Liver (tissue), 9 donors: ENCODE data around the gene VPS37B. TPM values are rescaled to one million over a fixed set of nuclear protein-coding genes. Genes with fewer than 3 reads are reported as not detected.

ENCODE experiments used
- DNase-seq: peaks from one replicate; pipeline ENCODE4 v3.0.0-alpha.2; 2017; ENCODE audit warnings: low spot score
- H3K27ac ChIP-seq, 2 donors: one replicate each; pipeline ENCODE4 v1.7.0; 2013; ENCODE audit warnings: inconsistent platforms in 2 of 2, low read length in 2 of 2, control low read depth in 1 of 2, low read depth in 1 of 2, mild to moderate bottlenecking in 1 of 2
- H3K27me3 ChIP-seq, 4 donors: one replicate each; pipeline versions ENCODE4 v1.6.1 to v1.7.0; 2013; ENCODE audit warnings: low read length in 3 of 4, inconsistent platforms in 1 of 4, mild to moderate bottlenecking in 1 of 4, moderate library complexity in 1 of 4; ENCODE audit not compliant: control insufficient read depth in 4 of 4, insufficient read depth in 4 of 4
- H3K36me3 ChIP-seq, 4 donors: one replicate each; pipeline versions ENCODE4 v1.6.1 to v1.7.0; 2013; ENCODE audit warnings: low read length in 3 of 4, mild to moderate bottlenecking in 3 of 4, low read depth in 1 of 4, moderate library complexity in 1 of 4; ENCODE audit not compliant: control insufficient read depth in 4 of 4, insufficient read depth in 3 of 4
- H3K4me1 ChIP-seq, 4 donors: one replicate each; pipeline versions ENCODE4 v1.6.1 to v1.7.0; 2013; ENCODE audit warnings: low read length in 3 of 4, mild to moderate bottlenecking in 3 of 4, moderate library complexity in 1 of 4; ENCODE audit not compliant: control insufficient read depth in 4 of 4, insufficient read depth in 4 of 4
- H3K4me3 ChIP-seq, 3 donors: one replicate each; pipeline versions ENCODE4 v1.6.1 to v1.7.0; 2013; ENCODE audit warnings: low read length in 3 of 3, control low read depth in 1 of 3, low read depth in 1 of 3, mild to moderate bottlenecking in 1 of 3
- H3K9ac ChIP-seq, 2 donors: one replicate each; pipeline ENCODE4 v1.7.0; 2013; ENCODE audit warnings: low read length in 2 of 2, mild to moderate bottlenecking in 2 of 2, moderate library complexity in 2 of 2, control low read depth in 1 of 2, low read depth in 1 of 2
- H3K9me3 ChIP-seq, 4 donors: one replicate each; pipeline versions ENCODE4 v1.6.1 to v1.7.0; 2013; ENCODE audit warnings: low read length in 3 of 4; ENCODE audit not compliant: control insufficient read depth in 4 of 4
- EGR1 ChIP-seq, 2 donors: IDR thresholded peaks; 2 replicates each; pipeline ENCODE4 v1.6.1; 2016 to 2018; ENCODE audit warnings: antibody characterized with exemption in 2 of 2, low read depth in 2 of 2
- GABPA ChIP-seq, 2 donors: IDR thresholded peaks in 1 of 2; conservative IDR thresholded peaks in 1 of 2; 2 replicates each; pipeline ENCODE4 v1.6.1; 2016; ENCODE audit warnings: antibody characterized with exemption in 2 of 2, mild to moderate bottlenecking in 1 of 2, moderate library complexity in 1 of 2
- HNF4A ChIP-seq, 2 donors: conservative IDR thresholded peaks; 2 replicates each; pipeline ENCODE4 v1.6.1; 2016; ENCODE audit warnings: antibody characterized with exemption in 2 of 2, mild to moderate bottlenecking in 2 of 2
- HNF4G ChIP-seq: IDR thresholded peaks from 2 replicates; pipeline ENCODE4 v1.6.1; 2016; ENCODE audit warnings: antibody characterized with exemption
- JUND ChIP-seq, 2 donors: IDR thresholded peaks; 2 replicates each; pipeline ENCODE4 v1.6.1; 2016; ENCODE audit warnings: antibody characterized with exemption in 2 of 2
- NR2F2 ChIP-seq: IDR thresholded peaks from 2 replicates; pipeline ENCODE4 v1.6.1; 2016; ENCODE audit warnings: antibody characterized with exemption
- RAD21 ChIP-seq, 2 donors: IDR thresholded peaks; 2 replicates each; pipeline ENCODE4 v1.6.1; 2016; ENCODE audit warnings: antibody characterized with exemption in 2 of 2, mild to moderate bottlenecking in 2 of 2
- REST ChIP-seq: IDR thresholded peaks from 2 replicates; pipeline ENCODE4 v1.6.1; 2016; ENCODE audit warnings: antibody characterized with exemption, mild to moderate bottlenecking
- RXRA ChIP-seq, 2 donors: IDR thresholded peaks; 2 replicates each; pipeline ENCODE4 v1.6.1; 2017 to 2018; ENCODE audit warnings: antibody characterized with exemption in 2 of 2, mild to moderate bottlenecking in 1 of 2
- TAF1 ChIP-seq: conservative IDR thresholded peaks from 2 replicates; pipeline ENCODE4 v1.6.1; 2016; ENCODE audit warnings: antibody characterized with exemption, mild to moderate bottlenecking
- YY1 ChIP-seq: IDR thresholded peaks from 2 replicates; pipeline ENCODE4 v1.6.1; 2016; ENCODE audit warnings: antibody characterized with exemption, mild to moderate bottlenecking
- WGBS: extraction: QIAGEN DNeasy Blood & Tissue Kit; methylation state at CpG from one replicate; pipeline ENCODE4 v1.1.7; 2013; 5-methylcytosine and 5-hydroxymethylcytosine counted together
- polyA plus RNA-seq, 2 donors: library from polyadenylated mRNA; stranded (reverse) in 1 of 2; unstranded in 1 of 2; fragments of 200-250 nt in 1 of 2; fragments of >200 nt in 1 of 2; fragmentation: Nextera tagmentation in 1 of 2; extraction: Ambion mirVana in 1 of 2; gene quantifications; one replicate each; pipeline versions ENCODE4 v1.2.1 to v1.2.3, GENCODE V29; 2013 to 2015
- total RNA-seq, 2 donors: library from RNA; depleted of rRNA; stranded (reverse); fragments of >200 nt; gene quantifications; one replicate each; pipeline ENCODE4 v1.2.3, GENCODE V29; 2014
- TF ChIP-seq, protein P1 (sequence below): fragments of 150-350 bp; IDR thresholded peaks from 2 replicates; pipeline ENCODE4 v1.5.1; 2017; ENCODE audit warnings: improper control_type of control experiment, low read depth, low read length; ENCODE audit not compliant: missing input control
- donor health status: healthy.
- donor health status: healthy.
- donor health status: healthy.
- donor health status: healthy.
- donor health status: healthy.

VPS37B gene
- total and polyA plus RNA-seq, 4 donors = 2.3 to 6.8 (median 3.8) TPM

DNA sequence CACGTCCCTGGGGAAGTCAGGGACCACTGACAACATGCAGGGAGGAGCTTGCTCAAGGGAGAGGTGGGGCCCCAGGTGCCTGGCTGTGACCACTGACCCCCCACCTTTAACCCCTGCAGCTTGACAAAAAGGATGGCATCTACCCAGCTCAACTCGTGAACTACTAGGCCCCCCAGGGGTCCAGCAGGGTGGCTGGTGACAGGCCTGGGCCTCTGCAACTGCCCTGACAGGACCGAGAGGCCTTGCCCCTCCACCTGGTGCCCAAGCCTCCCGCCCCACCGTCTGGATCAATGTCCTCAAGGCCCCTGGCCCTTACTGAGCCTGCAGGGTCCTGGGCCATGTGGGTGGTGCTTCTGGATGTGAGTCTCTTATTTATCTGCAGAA, 34.3 kb downstream of the VPS37B start:
- TF ChIP-seq GABPA (IDR thresholded peaks at IDR 0.05 in 1 of 2, conservative IDR thresholded peaks at IDR 0.05 in 1 of 2) = no peak
- no peak for TF ChIP-seq RAD21 (IDR thresholded peaks at IDR 0.05)
- no peak for TF ChIP-seq YY1
- no peak for TF ChIP-seq REST
- TF ChIP-seq, protein P1, sequence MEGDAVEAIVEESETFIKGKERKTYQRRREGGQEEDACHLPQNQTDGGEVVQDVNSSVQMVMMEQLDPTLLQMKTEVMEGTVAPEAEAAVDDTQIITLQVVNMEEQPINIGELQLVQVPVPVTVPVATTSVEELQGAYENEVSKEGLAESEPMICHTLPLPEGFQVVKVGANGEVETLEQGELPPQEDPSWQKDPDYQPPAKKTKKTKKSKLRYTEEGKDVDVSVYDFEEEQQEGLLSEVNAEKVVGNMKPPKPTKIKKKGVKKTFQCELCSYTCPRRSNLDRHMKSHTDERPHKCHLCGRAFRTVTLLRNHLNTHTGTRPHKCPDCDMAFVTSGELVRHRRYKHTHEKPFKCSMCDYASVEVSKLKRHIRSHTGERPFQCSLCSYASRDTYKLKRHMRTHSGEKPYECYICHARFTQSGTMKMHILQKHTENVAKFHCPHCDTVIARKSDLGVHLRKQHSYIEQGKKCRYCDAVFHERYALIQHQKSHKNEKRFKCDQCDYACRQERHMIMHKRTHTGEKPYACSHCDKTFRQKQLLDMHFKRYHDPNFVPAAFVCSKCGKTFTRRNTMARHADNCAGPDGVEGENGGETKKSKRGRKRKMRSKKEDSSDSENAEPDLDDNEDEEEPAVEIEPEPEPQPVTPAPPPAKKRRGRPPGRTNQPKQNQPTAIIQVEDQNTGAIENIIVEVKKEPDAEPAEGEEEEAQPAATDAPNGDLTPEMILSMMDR = no peak
- no peak for TF ChIP-seq NR2F2
- H3K4me1 ChIP-seq = peaks cover 22 to 64% (median 51%) of the 10 kb centered on the region in 4 donors
- DNase-seq = no peak
- no peaks in the 10 kb centered on the region for H3K9me3 ChIP-seq
- peak overlapping the region; percentile 20 to 82 for H3K27ac ChIP-seq
- H3K36me3 ChIP-seq = peaks cover 0 to 9% (median 2%) of the 10 kb centered on the region in 4 donors
- 65% methylated on average over 5 of the region's 5 CpGs for WGBS
- H3K4me3 ChIP-seq = no peak overlapping the region
- H3K9ac ChIP-seq = no peak overlapping the region
- no peaks in the 10 kb centered on the region for H3K27me3 ChIP-seq

DNA sequence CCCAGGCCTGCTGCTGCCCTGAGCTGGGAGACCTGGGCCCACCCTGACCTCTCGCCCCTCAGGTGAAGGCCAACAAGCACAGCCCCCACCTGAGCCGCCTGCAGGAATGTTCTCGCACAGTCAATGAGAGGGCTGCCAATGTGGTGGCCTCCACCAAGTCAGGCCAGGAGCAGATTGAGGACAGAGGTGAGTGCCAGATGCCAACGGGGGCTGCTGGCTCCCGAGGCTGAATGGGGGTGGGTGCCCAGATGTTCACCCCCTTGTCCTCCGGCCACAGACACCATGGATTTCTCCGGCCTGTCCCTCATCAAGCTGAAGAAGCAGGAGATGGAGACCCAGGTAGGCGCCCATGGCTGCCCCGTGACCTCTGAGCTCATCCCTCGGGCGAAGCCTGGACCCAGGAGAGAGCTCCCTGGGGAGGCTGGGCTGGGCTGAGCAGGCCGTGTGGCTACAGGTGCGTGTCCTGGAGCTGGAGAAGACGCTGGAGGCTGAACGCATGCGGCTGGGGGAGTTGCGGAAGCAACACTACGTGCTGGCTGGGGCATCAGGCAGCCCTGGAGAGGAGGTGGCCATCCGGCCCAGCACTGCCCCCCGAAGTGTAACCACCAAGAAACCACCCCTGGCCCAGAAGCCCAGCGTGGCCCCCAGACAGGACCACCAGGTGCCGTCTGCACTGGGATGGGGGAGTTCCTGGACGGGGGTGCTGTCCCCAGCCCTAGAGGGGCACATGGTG, 34.9 kb downstream of the VPS37B start:
- WGBS = 64% methylated on average over 23 of the region's 23 CpGs
- Histone ChIP-seq H3K4me1 (peaks cover 22 to 61% (median 49%) of the 10 kb centered on the region in 4 donors), H3K27me3 (no peaks in the 10 kb centered on the region), H3K9ac (no peak overlapping the region), H3K9me3 (no peaks in the 10 kb centered on the region), H3K4me3 (no peak overlapping the region), H3K27ac (peak overlapping the region; percentile 36 to 82), H3K36me3 (peaks cover 0 to 13% (median 4%) of the 10 kb centered on the region in 4 donors)
- no peak for DNase-seq
- TF ChIP-seq HNF4A (conservative IDR thresholded peaks at IDR 0.05) (peak in 1 of 2 donors; percentile 4), JUND (IDR thresholded peaks at IDR 0.05) (no peak), TAF1 (no peak)

DNA sequence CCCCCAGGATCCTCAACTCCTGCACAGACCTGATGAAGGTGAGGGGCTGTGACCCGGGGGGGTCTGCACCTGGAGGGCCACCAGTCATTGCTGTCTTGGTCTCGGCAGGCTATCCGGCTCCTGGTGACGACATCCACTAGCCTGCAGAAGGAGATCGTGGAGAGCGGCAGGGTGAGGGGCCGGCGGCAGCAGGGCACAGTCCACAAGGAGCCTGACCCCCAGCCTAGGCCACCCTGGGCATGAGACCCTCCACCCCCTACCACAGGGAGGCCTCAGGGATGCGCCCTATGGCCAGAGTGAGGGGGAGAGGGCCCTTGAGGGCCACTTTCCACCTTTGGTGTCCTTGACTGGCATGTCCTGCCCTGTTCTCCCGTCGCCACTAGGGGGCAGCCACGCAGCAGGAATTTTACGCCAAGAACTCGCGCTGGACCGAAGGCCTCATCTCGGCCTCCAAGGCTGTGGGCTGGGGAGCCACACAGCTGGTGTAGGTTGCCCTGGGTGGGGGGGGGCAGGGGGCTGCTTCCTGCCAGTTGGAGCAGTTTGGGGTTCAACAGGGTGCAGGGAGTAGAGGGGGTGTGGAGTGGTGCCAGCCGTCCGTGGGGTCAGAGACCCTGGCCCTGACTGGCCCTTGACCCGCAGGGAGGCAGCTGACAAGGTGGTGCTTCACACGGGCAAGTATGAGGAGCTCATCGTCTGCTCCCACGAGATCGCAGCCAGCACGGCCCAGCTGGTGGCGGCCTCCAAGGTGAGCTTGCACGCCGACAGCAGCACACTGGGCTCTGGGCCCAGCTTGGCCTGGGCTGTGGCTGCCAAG, 35.7 kb downstream of the VPS37B start:
- H3K4me1 ChIP-seq = peaks cover 18 to 53% (median 44%) of the 10 kb centered on the region in 4 donors
- WGBS = 30% methylated on average over 28 of the region's 28 CpGs
- H3K27ac ChIP-seq = peak overlapping the region; percentile 36 to 82
- TF ChIP-seq HNF4A (conservative IDR thresholded peaks at IDR 0.05) = peak; percentile 18 to 23
- peak; percentile 12 for TF ChIP-seq NR2F2
- no peak for TF ChIP-seq TAF1
- peak; percentile 95 to 96 for TF ChIP-seq RAD21 (IDR thresholded peaks at IDR 0.05)
- TF ChIP-seq, protein P1 = peak; percentile 94
- no peak for TF ChIP-seq HNF4G
- TF ChIP-seq EGR1 (IDR thresholded peaks at IDR 0.05; ENCODE audit: low read depth in 2 of 2) = no peak
- TF ChIP-seq RXRA (IDR thresholded peaks at IDR 0.05) = peak in 1 of 2 donors; percentile 45
- no peaks in the 10 kb centered on the region for H3K27me3 ChIP-seq
- no peaks in the 10 kb centered on the region for H3K9me3 ChIP-seq
- peaks cover 0 to 17% (median 6%) of the 10 kb centered on the region in 4 donors for H3K36me3 ChIP-seq
- H3K4me3 ChIP-seq = no peak overlapping the region
- H3K9ac ChIP-seq = no peak overlapping the region
- DNase-seq = peak; percentile 90
